Right lobe of liver (tissue), 6 donors: Measurements from ENCODE around the gene ENGASE. TPM values are rescaled to one million over a fixed set of nuclear protein-coding genes. Genes with fewer than 3 reads are reported as not detected.

ENCODE experiments used
- ATAC-seq, 4 donors: fragments of 200-7000 bp; cut with Tn5 transposase; one replicate each; pipeline ENCODE4 v1.9.1; 2020; ENCODE audit warnings: mild to moderate bottlenecking in 4 of 4, moderate library complexity in 4 of 4
- DNase-seq, 3 donors: peaks; one replicate each; pipeline ENCODE4 v3.0.0-alpha.2; 2020
- H3K27ac ChIP-seq, 3 donors: fragments of 200-600 bp; one replicate each; pipeline ENCODE4 v1.8.0; 2022
- H3K27me3 ChIP-seq, 2 donors: fragments of 200-600 bp; one replicate each; pipeline ENCODE4 v1.8.0; 2022
- H3K36me3 ChIP-seq, 4 donors: fragments of 200-600 bp; sonication (generic) in 1 of 4; one replicate each; pipeline versions ENCODE4 v1.5.1 to v1.8.0; 2017 to 2022; ENCODE audit warnings: control low read depth in 1 of 4
- H3K4me1 ChIP-seq, 4 donors: fragments of 200-600 bp; sonication (generic) in 1 of 4; one replicate each; pipeline versions ENCODE4 v1.5.1 to v1.8.0; 2017 to 2022; ENCODE audit warnings: control low read depth in 1 of 4
- H3K4me3 ChIP-seq, 3 donors: fragments of 200-600 bp; one replicate each; pipeline ENCODE4 v1.8.0; 2022
- H3K9me3 ChIP-seq, 4 donors: fragments of 200-600 bp; sonication (generic) in 1 of 4; one replicate each; pipeline versions ENCODE4 v1.5.1 to v1.8.0; 2017 to 2022; ENCODE audit warnings: control low read depth in 1 of 4
- CTCF ChIP-seq, 4 donors: fragments of 200-600 bp in 3 of 4; fragments of 450-650 bp in 1 of 4; IDR thresholded peaks; one replicate each; pipeline versions ENCODE4 v1.5.1 to v1.8.0; 2016 to 2022; ENCODE audit warnings: antibody characterized with exemption in 4 of 4, mild to moderate bottlenecking in 2 of 4
- POLR2A ChIP-seq: fragments of 450-650 bp; IDR thresholded peaks from one replicate; pipeline ENCODE4 v1.6.1; 2017; ENCODE audit warnings: antibody characterized with exemption, mild to moderate bottlenecking
- WGBS: methylation state at CpG from one replicate; pipeline ENCODE4 v1.1.6; 2018; ENCODE audit warnings: low coverage, low lambda C conversion rate; ENCODE audit not compliant: insufficient coverage; ENCODE audit errors: missing lambda C conversion rate; 5-methylcytosine and 5-hydroxymethylcytosine counted together
- intact Hi-C, 2 donors: fragments of 100-400 bp; cut with DNase I; formaldehyde crosslinking; loops; one replicate each; pipeline versions ENCODE4 v1.11.2 to v1.14.1; 2022
- total RNA-seq, 6 experiments: library from RNA; depleted of rRNA in 2 of 6; stranded (reverse); fragments of >200 nt in 2 of 6; fragmentation: NEBNext Ultra II Directional in 3 of 6; extraction: Animal tissue kit (Norgen Biotek cat#: 25700) in 3 of 6; gene quantifications; one replicate each; pipeline versions ENCODE4 v1.1.0 to v1.2.4, GENCODE V29; 2016 to 2023
- donor health status: DM: no; HTN: yes; CAD: no.
- donor health status: DM: no; HTN: no; CAD: no.
- donor health status: DM: no; HTN: no; CAD: no.
- donor health status: DM: no; HTN: yes; CAD: no.
- donor health status: DM: no; HTN: yes; CAD: no.

The ENGASE gene
- total RNA-seq, 6 experiments from 2014 or later: 7.4 to 63.7 (median 39.1) TPM

- ATAC-seq (no peak), DNase-seq (no peak)
- Histone ChIP-seq H3K27ac (no peak overlapping the region), H3K4me3 (no peak overlapping the region), H3K9me3 (no peaks in the 10 kb centered on the region), H3K4me1 (no peaks in the 10 kb centered on the region), H3K27me3 (no peaks in the 10 kb centered on the region), H3K36me3 (peaks cover 0 to 4% (median 0%) of the 10 kb centered on the region in 4 donors)
- WGBS: no CpG with 5 or more reads among the region's 10 CpGs
- intact Hi-C loops: loop anchor here in 1 of 2 donors (2.0 kb wide), 1 partner anchor 298 kb away; no protein-coding TSS in a partner anchor
- TF ChIP-seq POLR2A (no peak), CTCF (IDR thresholded peaks at IDR 0.05) (no peak)
Observed at GRCh38 chr17:79091226-79091670, 16.6 kb downstream of the ENGASE start.

- TF ChIP-seq POLR2A: no peak
- no peaks in the 10 kb centered on the region for H3K9me3 ChIP-seq
- H3K27me3 ChIP-seq: no peaks in the 10 kb centered on the region
- no peaks in the 10 kb centered on the region for H3K36me3 ChIP-seq
- intact Hi-C loops: no loop called here
- no peaks in the 10 kb centered on the region for H3K4me1 ChIP-seq
- WGBS: 23% methylated on average over 3 of the region's 4 CpGs
- H3K4me3 ChIP-seq: no peak overlapping the region
- ATAC-seq (no peak), DNase-seq (no peak)
- no peak overlapping the region for H3K27ac ChIP-seq
Observed at GRCh38 chr17:79092567-79092966, 17.9 kb downstream of the ENGASE start.

GRCh38 chr17:79093270-79093669, 18.6 kb downstream of the ENGASE start:
- WGBS: 19% methylated on average over 7 of the region's 8 CpGs
- H3K4me3 ChIP-seq: no peak overlapping the region
- H3K27ac ChIP-seq: no peak overlapping the region
- ATAC-seq: no peak
- DNase-seq: no peak
- no peak for TF ChIP-seq CTCF (IDR thresholded peaks at IDR 0.05)
- no peak for TF ChIP-seq POLR2A
- intact Hi-C loops: no loop called here
- H3K9me3 ChIP-seq: no peaks in the 10 kb centered on the region
- H3K36me3 ChIP-seq: no peaks in the 10 kb centered on the region
- H3K4me1 ChIP-seq: no peaks in the 10 kb centered on the region
- no peaks in the 10 kb centered on the region for H3K27me3 ChIP-seq

GRCh38 chr17:79094261-79094660, 19.6 kb downstream of the ENGASE start:
- H3K27ac ChIP-seq: no peak overlapping the region
- intact Hi-C loops: no loop called here
- H3K9me3 ChIP-seq: no peaks in the 10 kb centered on the region
- ATAC-seq (no peak), DNase-seq (no peak)
- TF ChIP-seq CTCF (IDR thresholded peaks at IDR 0.05) (no peak), POLR2A (no peak)
- H3K27me3 ChIP-seq: no peaks in the 10 kb centered on the region
- no peaks in the 10 kb centered on the region for H3K36me3 ChIP-seq
- no peaks in the 10 kb centered on the region for H3K4me1 ChIP-seq
- 60% methylated on average over 4 of the region's 17 CpGs for WGBS
- H3K4me3 ChIP-seq: no peak overlapping the region

- no peak for DNase-seq
- H3K36me3 ChIP-seq: no peaks in the 10 kb centered on the region
- H3K27me3 ChIP-seq: no peaks in the 10 kb centered on the region
- TF ChIP-seq POLR2A (no peak), CTCF (IDR thresholded peaks at IDR 0.05) (no peak)
- H3K9me3 ChIP-seq: no peaks in the 10 kb centered on the region
- no peak for ATAC-seq
- intact Hi-C loops: no loop called here
- WGBS: 81% methylated on average over 3 of the region's 15 CpGs
- H3K4me1 ChIP-seq: no peaks in the 10 kb centered on the region
- no peak overlapping the region for H3K27ac ChIP-seq
- H3K4me3 ChIP-seq: no peak overlapping the region
Observed at GRCh38 chr17:79095345-79096055, 20.9 kb downstream of the ENGASE start.
